HCT116 (cell line): ENCODE data around the gene CSRNP2.

Experiments used
- CTCF ChIP-seq, 3 experiments: fragments of 200-600 bp in 1 of 3; sonication (generic) in 1 of 3; IDR thresholded peaks in 2 of 3; conservative IDR thresholded peaks in 1 of 3; 2 replicates each; pipeline ENCODE4 v1.5.1; 2012 to 2017; ENCODE audit warnings: low read depth in 2 of 3, low read length in 2 of 3, antibody characterized with exemption in 1 of 3, borderline replicate concordance in 1 of 3, control low read depth in 1 of 3, mild to moderate bottlenecking in 1 of 3, mixed read lengths in 1 of 3, mixed run types in 1 of 3, moderate library complexity in 1 of 3; ENCODE audit not compliant: insufficient read depth in 1 of 3
- EZH2phosphoT487 ChIP-seq: fragments of 200-600 bp; IDR thresholded peaks from 2 replicates; pipeline ENCODE4 v1.6.1; 2018; ENCODE audit warnings: antibody characterized with exemption, borderline replicate concordance
- MAX ChIP-seq: IDR thresholded peaks from 2 replicates; pipeline ENCODE4 v1.6.1; 2012
- POLR2A ChIP-seq: IDR thresholded peaks from 2 replicates; pipeline ENCODE4 v1.7.0; 2011; ENCODE audit warnings: borderline replicate concordance; ENCODE audit not compliant: insufficient read depth, insufficient read length; ENCODE audit errors: extremely low read depth
- RAD21 ChIP-seq: IDR thresholded peaks from 2 replicates; pipeline ENCODE4 v1.6.1; 2012; ENCODE audit warnings: low read depth, mild to moderate bottlenecking
- REST ChIP-seq: IDR thresholded peaks from 2 replicates; pipeline ENCODE4 v1.6.1; 2012; ENCODE audit warnings: low read depth
- SIN3A ChIP-seq: IDR thresholded peaks from 2 replicates; pipeline ENCODE4 v1.6.1; 2012; ENCODE audit warnings: low read depth
- SP1 ChIP-seq: IDR thresholded peaks from 2 replicates; pipeline ENCODE4 v1.6.1; 2012; ENCODE audit warnings: low read depth
- SRF ChIP-seq: IDR thresholded peaks from 2 replicates; pipeline ENCODE4 v1.6.1; 2012; ENCODE audit warnings: low read depth
- TCF7L2 ChIP-seq: IDR thresholded peaks from 2 replicates; pipeline ENCODE4 v1.7.0; 2011; ENCODE audit warnings: borderline replicate concordance, inconsistent platforms; ENCODE audit not compliant: insufficient read depth, insufficient read length; ENCODE audit errors: extremely low read depth
- YY1 ChIP-seq: IDR thresholded peaks from 2 replicates; pipeline ENCODE4 v1.6.1; 2011; ENCODE audit warnings: low read length, low read depth, moderate library complexity, mild to moderate bottlenecking; ENCODE audit not compliant: insufficient replicate concordance; ENCODE audit errors: extremely low read depth
- ZNF274 ChIP-seq: fragments of 200-500 bp; sonication (Bioruptor generic); IDR thresholded peaks from 2 replicates; pipeline ENCODE4 v1.6.1; 2014; ENCODE audit warnings: mild to moderate bottlenecking, low read depth, low read length, inconsistent platforms

- no peak for TF ChIP-seq CTCF (IDR thresholded peaks at IDR 0.05 in 2 of 3, conservative IDR thresholded peaks at IDR 0.05 in 1 of 3; ENCODE audit: borderline replicate concordance in 1 of 3, insufficient read depth in 1 of 3, low read depth in 2 of 3, low read length in 2 of 3)
- TF ChIP-seq RAD21: no peak
- TF ChIP-seq MAX: no peak
- TF ChIP-seq SIN3A: no peak
- no peak for TF ChIP-seq TCF7L2
- no peak for TF ChIP-seq YY1
- no peak for TF ChIP-seq REST
- no peak for TF ChIP-seq SP1
- TF ChIP-seq POLR2A: no peak
- TF ChIP-seq EZH2phosphoT487: no peak
- TF ChIP-seq SRF: no peak
- no peak for TF ChIP-seq ZNF274
Measured at GRCh38 chr12:51051787-51052186, 31.6 kb downstream of the CSRNP2 start.
